ENCODE results near the gene SBNO1.
"Not testable (repeated sequence)": the region's sequence is repeated elsewhere in the genome, so short reads cannot be mapped to it uniquely, and the experiment has no call there.

SBNO1 gene

GRCh38 chr12:123267991-123268843, 96.4 kb downstream of the SBNO1 start:
- DNase-seq = peak; percentile 33

- DNase-seq = no peak
Observed at GRCh38 chr12:123267335-123267920, 97.2 kb downstream of the SBNO1 start.

- no peak for DNase-seq
Observed at GRCh38 chr12:123266679-123267277, 97.9 kb downstream of the SBNO1 start.

- no peak for DNase-seq
Observed at GRCh38 chr12:123265851-123266678, 98.6 kb downstream of the SBNO1 start.

DNA sequence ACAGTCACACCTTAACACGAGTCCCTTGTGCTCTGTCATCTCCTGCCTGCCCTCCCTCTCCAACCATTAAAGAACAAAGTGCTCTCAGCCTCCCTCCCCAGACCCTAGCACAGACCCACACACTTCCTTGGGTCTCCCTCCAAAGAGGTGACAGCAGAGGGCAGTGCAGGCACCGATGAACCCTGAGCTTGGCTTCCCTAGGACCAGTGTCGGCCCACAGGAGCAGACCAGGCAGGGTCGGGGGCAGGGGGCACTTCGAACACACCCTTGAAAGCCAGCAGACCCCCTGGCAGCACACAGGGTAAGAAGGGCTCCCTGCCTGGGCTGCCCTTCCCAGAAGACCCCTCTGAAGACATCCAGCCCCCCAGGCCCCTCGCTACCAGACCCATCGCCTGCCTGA, 100.0 kb downstream of the SBNO1 start:
- no peak for DNase-seq

- no peak for DNase-seq
Observed at GRCh38 chr12:123263196-123263817, 101.3 kb downstream of the SBNO1 start.

DNA sequence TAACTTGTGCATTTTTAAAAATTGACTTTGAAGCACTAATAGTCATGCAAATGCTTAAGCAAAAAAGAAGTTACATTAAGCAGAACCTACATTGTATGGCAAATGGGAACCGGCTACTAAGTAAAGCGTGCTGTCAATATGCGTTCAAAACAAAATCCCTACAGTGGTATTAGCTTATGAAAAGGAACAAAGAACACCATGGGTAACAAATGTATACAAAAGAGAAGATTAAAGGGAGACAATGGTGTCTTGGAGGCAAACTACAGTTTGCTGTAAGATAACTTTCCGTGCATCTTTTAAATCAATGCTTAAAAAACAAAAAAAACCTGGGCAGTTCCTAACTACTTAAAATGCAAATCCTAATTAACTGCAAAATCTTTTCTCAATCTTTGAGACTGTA, 103.5 kb downstream of the SBNO1 start:
- DNase-seq = no peak

DNA sequence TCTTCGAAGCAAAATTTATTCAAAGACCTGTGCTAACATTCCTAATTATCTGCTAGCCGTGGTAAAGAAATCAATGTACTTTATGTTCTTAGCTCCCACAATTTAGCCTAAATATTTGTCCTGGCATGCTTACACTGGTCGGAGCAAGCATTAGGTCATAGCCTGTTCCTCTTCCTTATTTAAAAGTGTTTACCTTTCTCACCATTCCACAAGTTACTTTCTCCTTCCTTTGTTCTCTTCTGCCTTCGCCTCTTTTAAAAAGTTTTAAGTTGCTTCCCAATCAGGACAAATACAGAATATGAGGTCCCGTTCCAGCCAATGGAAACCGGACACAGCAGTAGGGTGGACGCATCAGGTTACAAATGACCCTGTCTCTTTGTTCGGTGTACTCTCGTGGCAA, 104.6 kb downstream of the SBNO1 start:
- DNase-seq = no peak

- DNase-seq = no peak
Observed at GRCh38 chr12:123258593-123258992, 106.1 kb downstream of the SBNO1 start.

GRCh38 chr12:123254853-123255446, 109.7 kb downstream of the SBNO1 start:
- no peak for DNase-seq

GRCh38 chr12:123253641-123254459, 110.8 kb downstream of the SBNO1 start:
- no peak for DNase-seq

DNA sequence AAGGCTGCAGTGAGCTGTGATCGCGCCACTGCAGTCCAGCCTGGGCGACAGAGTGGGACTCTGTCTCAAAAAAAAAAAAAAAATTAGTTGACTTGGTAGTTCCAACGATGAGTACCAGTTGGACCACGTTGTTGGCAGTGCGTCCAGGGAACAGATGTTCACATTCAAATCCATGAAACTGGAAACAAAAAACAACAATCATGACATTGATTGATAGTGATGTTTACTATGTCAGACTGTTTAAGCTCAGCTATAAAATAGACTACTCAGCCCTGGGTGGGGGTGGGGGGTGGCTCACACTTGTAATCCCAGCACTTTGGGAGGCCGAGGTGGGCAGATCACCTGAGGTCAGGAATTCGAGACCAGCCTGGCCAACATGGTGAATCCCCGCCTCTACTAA, 112.3 kb downstream of the SBNO1 start:
- DNase-seq = not testable (repeated sequence)

DNA sequence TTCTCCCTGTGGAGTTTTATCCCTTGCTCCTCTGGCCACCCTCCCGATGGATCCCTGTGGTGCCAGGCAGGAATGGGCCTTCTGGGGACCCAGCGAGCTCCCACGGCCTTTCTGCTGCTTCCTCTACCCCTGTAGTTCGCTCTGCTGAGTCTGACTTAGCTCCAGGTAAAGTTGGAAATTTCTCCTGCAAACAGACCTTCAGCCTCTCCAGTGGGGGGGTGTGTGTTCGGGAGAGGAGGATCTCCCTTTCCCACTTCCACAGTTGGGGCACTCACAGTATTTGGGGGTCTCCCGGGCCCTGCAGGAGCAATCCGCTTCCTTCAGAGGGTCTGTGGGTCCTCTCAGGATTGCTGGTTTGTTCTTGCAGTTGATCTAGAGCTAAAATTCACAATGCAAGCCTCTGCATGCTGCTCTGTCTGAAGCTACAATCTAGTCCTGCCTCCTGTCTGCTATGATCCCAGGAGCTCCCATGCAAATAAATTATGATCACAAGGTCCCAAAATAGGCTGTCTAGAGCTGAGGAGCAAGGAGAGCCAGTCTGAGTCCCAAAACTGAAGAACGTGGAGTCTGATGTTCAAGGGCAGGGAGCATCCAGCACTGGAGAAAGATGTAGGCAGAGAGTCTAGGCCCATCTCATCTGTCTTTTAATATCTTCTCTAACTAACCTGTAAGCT, 113.1 kb downstream of the SBNO1 start:
- DNase-seq = no peak

DNA sequence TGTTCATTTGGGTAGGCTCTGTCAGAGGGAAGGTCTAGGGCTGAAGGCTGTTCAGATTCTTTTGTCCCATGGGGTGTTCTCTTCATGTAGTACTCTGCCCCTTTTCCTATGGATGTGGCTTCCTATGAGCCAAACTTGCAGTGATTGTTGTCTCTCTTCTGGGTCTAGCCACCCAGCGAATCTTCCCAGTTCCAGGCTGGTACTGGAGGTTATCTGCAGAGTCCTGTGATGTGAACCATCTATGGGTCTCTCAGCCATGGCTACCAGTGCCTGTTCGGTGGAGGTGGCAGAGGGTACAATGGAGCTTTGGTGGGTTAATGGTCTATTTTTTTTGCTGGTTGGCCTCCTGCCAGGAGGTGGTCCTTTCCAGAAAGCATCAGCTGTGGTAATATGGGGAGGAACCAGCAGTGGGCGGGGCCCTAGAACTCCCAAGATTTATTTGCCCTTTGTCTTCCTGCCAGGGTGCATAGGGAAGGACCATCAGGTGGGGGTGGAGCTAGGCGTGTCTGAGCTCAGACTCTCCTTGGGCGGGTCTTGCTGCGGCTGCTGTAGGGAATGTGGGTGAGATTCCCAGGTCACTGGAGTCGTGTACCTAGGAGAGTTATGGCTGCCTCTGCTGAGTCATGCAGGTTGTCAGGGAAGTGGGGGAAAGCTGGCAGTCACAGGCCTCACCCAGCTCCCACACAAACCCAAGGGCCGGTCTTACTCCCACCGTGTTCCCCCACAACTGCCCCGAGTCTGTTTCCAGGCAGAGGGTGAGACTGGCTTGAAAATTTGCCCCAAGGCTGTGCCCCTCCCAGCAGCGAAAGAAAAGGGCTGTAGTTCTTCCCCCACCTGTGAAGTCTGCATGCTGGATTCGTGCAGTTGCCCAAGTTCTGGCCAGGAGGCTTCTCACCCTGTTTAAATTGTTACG, 113.9 kb downstream of the SBNO1 start:
- no peak for DNase-seq

- not testable (repeated sequence) for DNase-seq
Observed at GRCh38 chr12:123248996-123249741, 115.5 kb downstream of the SBNO1 start.

GRCh38 chr12:123248129-123248528, 116.5 kb downstream of the SBNO1 start:
- not testable (repeated sequence) for DNase-seq

DNA sequence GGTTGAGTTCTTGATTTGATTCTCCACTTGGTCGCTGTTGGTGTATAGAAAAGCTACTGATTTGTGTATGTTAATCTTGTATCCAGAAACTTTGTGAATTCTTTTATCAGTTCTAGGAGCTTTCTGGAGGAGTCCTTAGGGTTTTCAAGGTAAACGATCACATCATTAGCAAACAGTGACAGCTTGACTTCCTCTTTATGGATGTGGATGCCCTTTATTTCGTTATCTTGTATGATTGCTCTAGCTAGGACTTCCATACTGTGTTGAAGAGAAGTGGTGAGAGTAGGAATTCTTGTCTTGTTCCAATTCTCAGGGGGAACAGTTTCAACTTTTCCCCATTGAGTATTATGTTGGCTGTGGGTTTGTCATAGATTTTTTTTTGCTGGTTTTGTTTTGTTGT, 119.0 kb downstream of the SBNO1 start:
- DNase-seq = no peak

GRCh38 chr12:123243671-123244262, 120.9 kb downstream of the SBNO1 start:
- no peak for DNase-seq

Measured in KG1 (cell line).